T-helper 2 cell treated with Interferon-gamma antibody and Interleukin-4, amounts not matched to agents 5 μg/mL and 100 μg/mL, for 36 hours (primary cell): ENCODE measurements around the gene GNG3.
"Not testable (repeated sequence)": the region's sequence is repeated elsewhere in the genome, so short reads cannot be mapped to it uniquely, and the experiment has no call there.

Experiments used
- DNase-seq: peaks from one replicate; pipeline ENCODE4 v3.0.0; 2021; ENCODE audit warnings: low spot score
- H3K27ac Mint-ChIP-seq: one replicate; pipeline ENCODE4 v1.8.0; 2021; ENCODE audit warnings: mild to moderate bottlenecking, mixed read lengths
- H3K27me3 Mint-ChIP-seq: one replicate; pipeline ENCODE4 v1.8.0; 2021; ENCODE audit warnings: low read depth, mixed read lengths
- H3K36me3 Mint-ChIP-seq: one replicate; pipeline ENCODE4 v1.8.0; 2021; ENCODE audit warnings: low read depth, mixed read lengths
- H3K4me1 Mint-ChIP-seq: one replicate; pipeline ENCODE4 v1.8.0; 2021; ENCODE audit warnings: low read depth, mixed read lengths
- H3K4me3 Mint-ChIP-seq: one replicate; pipeline ENCODE4 v1.8.0; 2022; ENCODE audit warnings: mild to moderate bottlenecking, moderate library complexity, mixed read lengths
- H3K9me3 Mint-ChIP-seq: one replicate; pipeline ENCODE4 v1.8.0; 2021; ENCODE audit warnings: mixed read lengths

GNG3 gene

GRCh38 chr11:62719302-62719978, 12.0 kb downstream of the GNG3 start:
- DNase-seq = no peak
- Mint-ChIP-seq H3K4me1 (peaks cover 54% of the 10 kb centered on the region), H3K36me3 (peaks cover 89% of the 10 kb centered on the region), H3K4me3 (no peak overlapping the region), H3K27ac (no peak overlapping the region), H3K9me3 (no peaks in the 10 kb centered on the region), H3K27me3 (no peaks in the 10 kb centered on the region)

GRCh38 chr11:62721994-62722393, 14.5 kb downstream of the GNG3 start:
- H3K27ac Mint-ChIP-seq = no peak overlapping the region
- H3K27me3 Mint-ChIP-seq = no peaks in the 10 kb centered on the region

GRCh38 chr11:62724171-62724570, 16.7 kb downstream of the GNG3 start:
- peaks cover 77% of the 10 kb centered on the region for H3K36me3 Mint-ChIP-seq

More at GRCh38 chr11:62721994-62722393, 14.5 kb downstream of the GNG3 start:
- peak overlapping the region; percentile 7 for H3K4me3 Mint-ChIP-seq
- peaks cover 88% of the 10 kb centered on the region for H3K36me3 Mint-ChIP-seq
- no peaks in the 10 kb centered on the region for H3K9me3 Mint-ChIP-seq
- H3K4me1 Mint-ChIP-seq = peaks cover 48% of the 10 kb centered on the region
- no peak for DNase-seq

GRCh38 chr11:62725646-62726045, 18.2 kb downstream of the GNG3 start:
- peak overlapping the region; percentile 98 for H3K27ac Mint-ChIP-seq
- H3K27me3 Mint-ChIP-seq = peaks cover 3% of the 10 kb centered on the region
- H3K36me3 Mint-ChIP-seq = peaks cover 63% of the 10 kb centered on the region
- H3K9me3 Mint-ChIP-seq = no peaks in the 10 kb centered on the region
- peak overlapping the region; percentile 99 for H3K4me3 Mint-ChIP-seq
- DNase-seq = no peak
- peaks cover 38% of the 10 kb centered on the region for H3K4me1 Mint-ChIP-seq

More at GRCh38 chr11:62724171-62724570, 16.7 kb downstream of the GNG3 start:
- peaks cover 3% of the 10 kb centered on the region for H3K27me3 Mint-ChIP-seq
- H3K27ac Mint-ChIP-seq = peak overlapping the region; percentile 8
- H3K4me1 Mint-ChIP-seq = peaks cover 41% of the 10 kb centered on the region
- peak overlapping the region; percentile 99 for H3K4me3 Mint-ChIP-seq
- DNase-seq = no peak
- no peaks in the 10 kb centered on the region for H3K9me3 Mint-ChIP-seq

- no peak for DNase-seq
- H3K4me3 Mint-ChIP-seq = peak overlapping the region; percentile 99
- H3K36me3 Mint-ChIP-seq = peaks cover 59% of the 10 kb centered on the region
- H3K27ac Mint-ChIP-seq = peak overlapping the region; percentile 98
- peaks cover 3% of the 10 kb centered on the region for H3K27me3 Mint-ChIP-seq
- peaks cover 39% of the 10 kb centered on the region for H3K4me1 Mint-ChIP-seq
- no peaks in the 10 kb centered on the region for H3K9me3 Mint-ChIP-seq
These were observed 18.9 kb downstream of the GNG3 start for GRCh38 chr11:62726156-62726914.

GRCh38 chr11:62726915-62727164, 19.4 kb downstream of the GNG3 start:
- Mint-ChIP-seq H3K9me3 (no peaks in the 10 kb centered on the region), H3K27me3 (peaks cover 3% of the 10 kb centered on the region), H3K4me1 (peaks cover 33% of the 10 kb centered on the region), H3K36me3 (peaks cover 54% of the 10 kb centered on the region), H3K4me3 (peak overlapping the region; percentile 99), H3K27ac (peak overlapping the region; percentile 98)
- no peak for DNase-seq

- Mint-ChIP-seq H3K36me3 (peaks cover 49% of the 10 kb centered on the region), H3K4me1 (peaks cover 30% of the 10 kb centered on the region), H3K27me3 (peaks cover 3% of the 10 kb centered on the region)
These were observed 19.8 kb downstream of the GNG3 start, which contains the start of gene HNRNPUL2 for GRCh38 chr11:62727165-62727871. Gene HNRNPUL2, minus strand, starts transcription at chr11:62727457. Its CDS starts 301 bp downstream, at chr11:62727156.

GRCh38 chr11:62727872-62728170, 20.3 kb downstream of the GNG3 start:
- peak; percentile 87 for DNase-seq
- H3K27ac Mint-ChIP-seq = peak overlapping the region; percentile 98
- peaks cover 25% of the 10 kb centered on the region for H3K4me1 Mint-ChIP-seq
- H3K9me3 Mint-ChIP-seq = no peaks in the 10 kb centered on the region
- peak overlapping the region; percentile 99 for H3K4me3 Mint-ChIP-seq
- peaks cover 44% of the 10 kb centered on the region for H3K36me3 Mint-ChIP-seq
- H3K27me3 Mint-ChIP-seq = peaks cover 3% of the 10 kb centered on the region

More at GRCh38 chr11:62727165-62727871, 19.8 kb downstream of the GNG3 start, which contains the start of gene HNRNPUL2:
- peak; percentile 100 for DNase-seq
- Mint-ChIP-seq H3K4me3 (peak within 1 kb of the TSS; percentile 99), H3K27ac (peak within 1 kb of the TSS; percentile 98), H3K9me3 (no peaks in the 10 kb centered on the region)

- peak within 1 kb of the TSS; percentile 99 for H3K4me3 Mint-ChIP-seq
- peaks cover 46% of the 10 kb centered on the region for H3K36me3 Mint-ChIP-seq
- H3K27ac Mint-ChIP-seq = peak within 1 kb of the TSS; percentile 98
- DNase-seq = peak; percentile 81
- H3K9me3 Mint-ChIP-seq = no peaks in the 10 kb centered on the region
- peaks cover 3% of the 10 kb centered on the region for H3K27me3 Mint-ChIP-seq
- H3K4me1 Mint-ChIP-seq = peaks cover 29% of the 10 kb centered on the region
These were observed 20.9 kb downstream of the GNG3 start, which contains the start of gene TTC9C for GRCh38 chr11:62728171-62728988. Gene TTC9C, plus strand, starts transcription at chr11:62728486. Its CDS starts 363 bp downstream, at chr11:62728849.

GRCh38 chr11:62730076-62730475, 22.6 kb downstream of the GNG3 start:
- not testable (repeated sequence) for DNase-seq, H3K27ac Mint-ChIP-seq, H3K9me3 Mint-ChIP-seq, H3K27me3 Mint-ChIP-seq
- H3K4me1 Mint-ChIP-seq = peaks cover 20% of the 10 kb centered on the region
- H3K36me3 Mint-ChIP-seq = peaks cover 33% of the 10 kb centered on the region
- H3K4me3 Mint-ChIP-seq = peak overlapping the region; percentile 79

- DNase-seq = no peak
- no peak overlapping the region for H3K27ac Mint-ChIP-seq
- H3K27me3 Mint-ChIP-seq = no peaks in the 10 kb centered on the region
- H3K9me3 Mint-ChIP-seq = no peaks in the 10 kb centered on the region
- no peak overlapping the region for H3K4me3 Mint-ChIP-seq
- peaks cover 22% of the 10 kb centered on the region for H3K36me3 Mint-ChIP-seq
- H3K4me1 Mint-ChIP-seq = peaks cover 15% of the 10 kb centered on the region
These were observed 25.4 kb downstream of the GNG3 start for GRCh38 chr11:62732830-62733229.

- H3K9me3 Mint-ChIP-seq = no peaks in the 10 kb centered on the region
- DNase-seq = no peak
- no peak overlapping the region for H3K27ac Mint-ChIP-seq
- no peak overlapping the region for H3K4me3 Mint-ChIP-seq
- no peaks in the 10 kb centered on the region for H3K27me3 Mint-ChIP-seq
- H3K36me3 Mint-ChIP-seq = peaks cover 28% of the 10 kb centered on the region
- peaks cover 6% of the 10 kb centered on the region for H3K4me1 Mint-ChIP-seq
These were observed 29.7 kb downstream of the GNG3 start for GRCh38 chr11:62737196-62737595.

- Mint-ChIP-seq H3K4me3 (no peak overlapping the region), H3K4me1 (peaks cover 5% of the 10 kb centered on the region), H3K27ac (no peak overlapping the region), H3K27me3 (no peaks in the 10 kb centered on the region), H3K9me3 (no peaks in the 10 kb centered on the region), H3K36me3 (peaks cover 9% of the 10 kb centered on the region)
- no peak for DNase-seq
These were observed 40.1 kb downstream of the GNG3 start for GRCh38 chr11:62747475-62748160.
